Measurements from ENCODE around the gene TCERG1L.

- TF ChIP-seq, protein P1, sequence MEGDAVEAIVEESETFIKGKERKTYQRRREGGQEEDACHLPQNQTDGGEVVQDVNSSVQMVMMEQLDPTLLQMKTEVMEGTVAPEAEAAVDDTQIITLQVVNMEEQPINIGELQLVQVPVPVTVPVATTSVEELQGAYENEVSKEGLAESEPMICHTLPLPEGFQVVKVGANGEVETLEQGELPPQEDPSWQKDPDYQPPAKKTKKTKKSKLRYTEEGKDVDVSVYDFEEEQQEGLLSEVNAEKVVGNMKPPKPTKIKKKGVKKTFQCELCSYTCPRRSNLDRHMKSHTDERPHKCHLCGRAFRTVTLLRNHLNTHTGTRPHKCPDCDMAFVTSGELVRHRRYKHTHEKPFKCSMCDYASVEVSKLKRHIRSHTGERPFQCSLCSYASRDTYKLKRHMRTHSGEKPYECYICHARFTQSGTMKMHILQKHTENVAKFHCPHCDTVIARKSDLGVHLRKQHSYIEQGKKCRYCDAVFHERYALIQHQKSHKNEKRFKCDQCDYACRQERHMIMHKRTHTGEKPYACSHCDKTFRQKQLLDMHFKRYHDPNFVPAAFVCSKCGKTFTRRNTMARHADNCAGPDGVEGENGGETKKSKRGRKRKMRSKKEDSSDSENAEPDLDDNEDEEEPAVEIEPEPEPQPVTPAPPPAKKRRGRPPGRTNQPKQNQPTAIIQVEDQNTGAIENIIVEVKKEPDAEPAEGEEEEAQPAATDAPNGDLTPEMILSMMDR (IDR thresholded peaks at IDR 0.05 in 2 of 3, conservative IDR thresholded peaks at IDR 0.05 in 1 of 3; ENCODE audit: insufficient read depth in 2 of 3, low read depth in 1 of 3, low read length in 3 of 3) = no peak
- TF ChIP-seq E2F8 (IDR thresholded peaks at IDR 0.05; ENCODE audit: low read depth, partially characterized antibody) (no peak), ZBTB5 (IDR thresholded peaks at IDR 0.05) (no peak)
These were observed 130.1 kb downstream of the TCERG1L start for GRCh38 chr10:131181456-131181855.
